IPS-15b (cell line): ENCODE data around the gene PRIMPOL.
"Not testable (repeated sequence)": the region's sequence is repeated elsewhere in the genome, so short reads cannot be mapped to it uniquely, and the experiment has no call there.

Source experiments
- H3K27me3 ChIP-seq: one replicate; pipeline ENCODE4 v1.6.1; 2013; ENCODE audit warnings: low read length; ENCODE audit not compliant: control insufficient read depth, insufficient read depth
- H3K36me3 ChIP-seq: one replicate; pipeline ENCODE4 v1.6.1; 2013; ENCODE audit warnings: low read length; ENCODE audit not compliant: control insufficient read depth, insufficient read depth
- H3K4me1 ChIP-seq: one replicate; pipeline ENCODE4 v1.6.1; 2013; ENCODE audit warnings: mild to moderate bottlenecking, low read length; ENCODE audit not compliant: control insufficient read depth, insufficient read depth
- H3K4me3 ChIP-seq: one replicate; pipeline ENCODE4 v1.5.1; 2013; ENCODE audit warnings: low read depth, low read length
- H3K9ac ChIP-seq: one replicate; pipeline ENCODE4 v1.6.1; 2013; ENCODE audit warnings: low read depth, mild to moderate bottlenecking, low read length
- H3K9me3 ChIP-seq: one replicate; pipeline ENCODE4 v1.6.1; 2013; ENCODE audit warnings: mild to moderate bottlenecking, low read length; ENCODE audit not compliant: control insufficient read depth, insufficient read depth

PRIMPOL gene

GRCh38 chr4:184649026-184649970 lies at the start of gene PRIMPOL, which contains the start of gene CASP3:
Gene PRIMPOL, plus strand, starts transcription at chr4:184649738. Its CDS starts 7,403 bp downstream, at chr4:184657141.
Gene CASP3, minus strand, starts transcription at chr4:184649447. Its CDS starts 10,994 bp downstream, at chr4:184638453.
- Histone ChIP-seq H3K4me1 (peaks cover 13% of the 10 kb centered on the region), H3K9me3 (no peaks in the 10 kb centered on the region), H3K27me3 (no peaks in the 10 kb centered on the region), H3K9ac (peak within 1 kb of the TSS; percentile 87), H3K36me3 (no peaks in the 10 kb centered on the region), H3K4me3 (peak within 1 kb of the TSS; percentile 86)

GRCh38 chr4:184600982-184601381 lies 48.6 kb upstream of the PRIMPOL start:
- H3K4me3 ChIP-seq, H3K9me3 ChIP-seq, H3K9ac ChIP-seq, H3K36me3 ChIP-seq, H3K4me1 ChIP-seq, H3K27me3 ChIP-seq: not testable (repeated sequence)

GRCh38 chr4:184602857-184603256 lies 46.7 kb upstream of the PRIMPOL start:
- H3K9me3 ChIP-seq, H3K27me3 ChIP-seq, H3K9ac ChIP-seq, H3K4me1 ChIP-seq, H3K36me3 ChIP-seq, H3K4me3 ChIP-seq: not testable (repeated sequence)

- H3K4me3 ChIP-seq, H3K36me3 ChIP-seq, H3K27me3 ChIP-seq, H3K9me3 ChIP-seq, H3K9ac ChIP-seq, H3K4me1 ChIP-seq: not testable (repeated sequence)
Measured at GRCh38 chr4:184607429-184607828, 42.1 kb upstream of the PRIMPOL start.

- Histone ChIP-seq H3K4me3 (no peak overlapping the region), H3K27me3 (no peaks in the 10 kb centered on the region), H3K36me3 (no peaks in the 10 kb centered on the region), H3K9ac (no peak overlapping the region), H3K9me3 (peaks cover 4% of the 10 kb centered on the region), H3K4me1 (peaks cover 5% of the 10 kb centered on the region)
Measured at GRCh38 chr4:184612074-184612473, 37.5 kb upstream of the PRIMPOL start.

- Histone ChIP-seq H3K9me3 (peaks cover 4% of the 10 kb centered on the region), H3K27me3 (no peaks in the 10 kb centered on the region), H3K36me3 (no peaks in the 10 kb centered on the region), H3K4me3 (no peak overlapping the region), H3K9ac (no peak overlapping the region), H3K4me1 (peaks cover 5% of the 10 kb centered on the region)
Measured at GRCh38 chr4:184613405-184613804, 36.1 kb upstream of the PRIMPOL start.

GRCh38 chr4:184614509-184614908 lies 35.0 kb upstream of the PRIMPOL start:
- no peak overlapping the region for H3K4me3 ChIP-seq
- no peaks in the 10 kb centered on the region for H3K27me3 ChIP-seq

GRCh38 chr4:184616168-184616567 lies 33.4 kb upstream of the PRIMPOL start:
- not testable (repeated sequence) for H3K27me3 ChIP-seq, H3K36me3 ChIP-seq, H3K9me3 ChIP-seq, H3K9ac ChIP-seq, H3K4me3 ChIP-seq, H3K4me1 ChIP-seq

More at GRCh38 chr4:184614509-184614908, 35.0 kb upstream of the PRIMPOL start:
- Histone ChIP-seq H3K36me3 (no peaks in the 10 kb centered on the region), H3K9me3 (peaks cover 4% of the 10 kb centered on the region), H3K9ac (no peak overlapping the region), H3K4me1 (peaks cover 5% of the 10 kb centered on the region)

- no peak overlapping the region for H3K9ac ChIP-seq
Measured at GRCh38 chr4:184616633-184617551, 32.6 kb upstream of the PRIMPOL start.

GRCh38 chr4:184617600-184618196 lies 31.8 kb upstream of the PRIMPOL start:
- peaks cover 4% of the 10 kb centered on the region for H3K9me3 ChIP-seq

More at GRCh38 chr4:184616633-184617551, 32.6 kb upstream of the PRIMPOL start:
- Histone ChIP-seq H3K36me3 (no peaks in the 10 kb centered on the region), H3K9me3 (peaks cover 4% of the 10 kb centered on the region), H3K27me3 (no peaks in the 10 kb centered on the region), H3K4me3 (peak overlapping the region; percentile 2), H3K4me1 (peaks cover under 1% of the 10 kb centered on the region)

GRCh38 chr4:184620212-184620867 lies 29.2 kb upstream of the PRIMPOL start:
- H3K27me3 ChIP-seq, result no peaks in the 10 kb centered on the region
- no peak overlapping the region for H3K4me3 ChIP-seq
- no peaks in the 10 kb centered on the region for H3K9me3 ChIP-seq
- H3K9ac ChIP-seq, result no peak overlapping the region
- no peaks in the 10 kb centered on the region for H3K36me3 ChIP-seq
- H3K4me1 ChIP-seq, result no peaks in the 10 kb centered on the region

More at GRCh38 chr4:184617600-184618196, 31.8 kb upstream of the PRIMPOL start:
- H3K9ac ChIP-seq, result no peak overlapping the region
- H3K36me3 ChIP-seq, result no peaks in the 10 kb centered on the region
- no peaks in the 10 kb centered on the region for H3K4me1 ChIP-seq
- peak overlapping the region; percentile 2 for H3K4me3 ChIP-seq
- H3K27me3 ChIP-seq, result no peaks in the 10 kb centered on the region
